HG02588 (cell line): ENCODE measurements around the gene GTF2IRD1.

ENCODE experiments used
- ATAC-seq: cut with Tn5 transposase; IDR thresholded peaks from one replicate; pipeline ENCODE4 v1.9.1; 2021; ENCODE audit warnings: mild to moderate bottlenecking, moderate library complexity; ENCODE audit not compliant: unreplicated experiment

GTF2IRD1 gene

GRCh38 chr7:74586258-74587175 lies 132.8 kb downstream of the GTF2IRD1 start:
- ATAC-seq, result no peak

GRCh38 chr7:74587435-74588126 lies 133.9 kb downstream of the GTF2IRD1 start:
- peak; percentile 80 for ATAC-seq

- no peak for ATAC-seq
These were observed 137.1 kb downstream of the GTF2IRD1 start for GRCh38 chr7:74590813-74591212.

- ATAC-seq, result no peak
These were observed 144.9 kb downstream of the GTF2IRD1 start for GRCh38 chr7:74598558-74598957.

- peak; percentile 48 for ATAC-seq
These were observed 145.5 kb downstream of the GTF2IRD1 start for GRCh38 chr7:74599244-74599643.

- no peak for ATAC-seq
These were observed 150.8 kb downstream of the GTF2IRD1 start for GRCh38 chr7:74604326-74605020.

GRCh38 chr7:74606101-74606908 lies 152.6 kb downstream of the GTF2IRD1 start:
- ATAC-seq, result peak; percentile 55

GRCh38 chr7:74606909-74607510 lies 153.3 kb downstream of the GTF2IRD1 start:
- no peak for ATAC-seq

- no peak for ATAC-seq
These were observed 158.5 kb downstream of the GTF2IRD1 start for GRCh38 chr7:74612015-74612829.

- ATAC-seq, result no peak
These were observed 162.5 kb downstream of the GTF2IRD1 start for GRCh38 chr7:74615933-74616780.

- ATAC-seq, result no peak
These were observed 163.6 kb downstream of the GTF2IRD1 start for GRCh38 chr7:74617180-74617744.

- no peak for ATAC-seq
These were observed 165.6 kb downstream of the GTF2IRD1 start for GRCh38 chr7:74619235-74619860.

GRCh38 chr7:74622228-74622749 lies 168.6 kb downstream of the GTF2IRD1 start:
- no peak for ATAC-seq

GRCh38 chr7:74623135-74623534 lies 169.4 kb downstream of the GTF2IRD1 start:
- ATAC-seq, result no peak

GRCh38 chr7:74625446-74625845 lies 171.7 kb downstream of the GTF2IRD1 start:
- no peak for ATAC-seq

GRCh38 chr7:74627661-74628411 lies 174.1 kb downstream of the GTF2IRD1 start:
- ATAC-seq, result no peak

- ATAC-seq, result no peak
These were observed 178.8 kb downstream of the GTF2IRD1 start for GRCh38 chr7:74632505-74632904.
